T-helper 17 cell (primary cell): ENCODE data around the gene SETD7. TPM values are rescaled to one million over a fixed set of nuclear protein-coding genes. Genes with fewer than 3 reads are reported as not detected.

Experiments used
- ATAC-seq: fragments of 150-1000 bp; cut with Tn5 transposase; 2 replicates; pipeline ENCODE4 v1.10.0; 2021; ENCODE audit warnings: mild to moderate bottlenecking, moderate library complexity
- DNase-seq, 3 donors: peaks; one replicate each; pipeline versions ENCODE4 v3.0.0 to v3.0.0-alpha.2; 2020 to 2021
- H3K9me3 ChIP-seq: one replicate; pipeline ENCODE4 v1.7.0; 2013; ENCODE audit warnings: low read length, mild to moderate bottlenecking; ENCODE audit not compliant: control insufficient read depth, poor library complexity, severe bottlenecking
- H3K27ac Mint-ChIP-seq: one replicate; pipeline ENCODE4 v1.8.0; 2022; ENCODE audit warnings: mild to moderate bottlenecking, moderate library complexity, mixed read lengths
- H3K27me3 Mint-ChIP-seq: one replicate; pipeline ENCODE4 v1.8.0; 2022; ENCODE audit warnings: mixed read lengths
- H3K36me3 Mint-ChIP-seq: one replicate; pipeline ENCODE4 v1.8.0; 2022; ENCODE audit warnings: low read depth, mixed read lengths
- H3K4me1 Mint-ChIP-seq: one replicate; pipeline ENCODE4 v1.8.0; 2022; ENCODE audit warnings: mild to moderate bottlenecking, mixed read lengths
- H3K4me3 Mint-ChIP-seq: one replicate; pipeline ENCODE4 v1.8.0; 2022; ENCODE audit warnings: mild to moderate bottlenecking, moderate library complexity, mixed read lengths
- total RNA-seq, 4 donors: library from RNA in 2 of 4; stranded (reverse) in 2 of 4; gene quantifications; one replicate each; pipeline ENCODE4 v1.2.3 and lab custom pipeline; 2022 to 2026

SETD7 gene
- total RNA-seq, 2 donors from 2014 or later: 29.7 to 37.9 TPM

- ATAC-seq (no peak), DNase-seq (no peak)
- no peaks in the 10 kb centered on the region for H3K9me3 ChIP-seq
- no peak overlapping the region for H3K4me3 Mint-ChIP-seq
- H3K36me3 Mint-ChIP-seq: no peaks in the 10 kb centered on the region
- H3K27ac Mint-ChIP-seq: peak overlapping the region; percentile 3
- peaks cover 21% of the 10 kb centered on the region for H3K4me1 Mint-ChIP-seq
- H3K27me3 Mint-ChIP-seq: peaks cover 2% of the 10 kb centered on the region
Measured at GRCh38 chr4:139563515-139563914, 7.5 kb upstream of the SETD7 start.

GRCh38 chr4:139562839-139563238 is 6.8 kb upstream of the SETD7 start:
- Mint-ChIP-seq H3K4me1 (peaks cover 24% of the 10 kb centered on the region), H3K27me3 (no peaks in the 10 kb centered on the region), H3K27ac (no peak overlapping the region), H3K36me3 (no peaks in the 10 kb centered on the region), H3K4me3 (no peak overlapping the region)
- ATAC-seq (no peak), DNase-seq (no peak)
- H3K9me3 ChIP-seq: no peaks in the 10 kb centered on the region

DNA sequence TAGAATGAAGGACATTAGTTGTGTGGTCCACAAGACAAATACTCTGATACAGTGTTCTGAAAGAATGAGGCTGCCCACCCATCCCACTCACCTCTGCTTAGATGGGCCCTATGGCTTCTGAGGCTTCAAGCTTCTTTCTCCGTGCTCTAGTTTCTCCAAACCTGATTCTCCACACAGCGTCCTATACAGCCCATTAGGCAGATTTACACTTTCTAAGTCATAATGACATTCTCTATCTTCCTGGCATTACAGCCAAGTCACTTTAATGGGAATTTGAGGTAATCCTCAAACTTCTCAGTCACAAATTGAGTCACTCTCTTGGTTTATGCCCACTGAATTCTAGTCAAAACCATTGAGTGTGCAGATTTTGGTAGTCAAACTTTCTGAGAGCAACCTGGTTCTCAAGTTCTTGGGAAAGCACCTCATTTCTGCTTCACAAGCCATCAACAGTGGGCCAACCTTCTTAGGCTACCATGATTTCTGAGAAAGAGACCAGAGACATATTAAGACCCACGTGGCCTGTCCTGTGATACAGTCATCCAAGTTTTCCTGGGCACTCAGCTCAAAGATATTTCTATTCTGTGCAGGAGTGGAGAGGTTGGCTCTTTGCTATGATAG is 6.2 kb upstream of the SETD7 start:
- H3K27me3 Mint-ChIP-seq: no peaks in the 10 kb centered on the region
- no peaks in the 10 kb centered on the region for H3K9me3 ChIP-seq
- H3K36me3 Mint-ChIP-seq: no peaks in the 10 kb centered on the region
- ATAC-seq: no peak
- peaks cover 29% of the 10 kb centered on the region for H3K4me1 Mint-ChIP-seq
- no peak overlapping the region for H3K4me3 Mint-ChIP-seq
- peak overlapping the region; percentile 99 for H3K27ac Mint-ChIP-seq
- no peak for DNase-seq

DNA sequence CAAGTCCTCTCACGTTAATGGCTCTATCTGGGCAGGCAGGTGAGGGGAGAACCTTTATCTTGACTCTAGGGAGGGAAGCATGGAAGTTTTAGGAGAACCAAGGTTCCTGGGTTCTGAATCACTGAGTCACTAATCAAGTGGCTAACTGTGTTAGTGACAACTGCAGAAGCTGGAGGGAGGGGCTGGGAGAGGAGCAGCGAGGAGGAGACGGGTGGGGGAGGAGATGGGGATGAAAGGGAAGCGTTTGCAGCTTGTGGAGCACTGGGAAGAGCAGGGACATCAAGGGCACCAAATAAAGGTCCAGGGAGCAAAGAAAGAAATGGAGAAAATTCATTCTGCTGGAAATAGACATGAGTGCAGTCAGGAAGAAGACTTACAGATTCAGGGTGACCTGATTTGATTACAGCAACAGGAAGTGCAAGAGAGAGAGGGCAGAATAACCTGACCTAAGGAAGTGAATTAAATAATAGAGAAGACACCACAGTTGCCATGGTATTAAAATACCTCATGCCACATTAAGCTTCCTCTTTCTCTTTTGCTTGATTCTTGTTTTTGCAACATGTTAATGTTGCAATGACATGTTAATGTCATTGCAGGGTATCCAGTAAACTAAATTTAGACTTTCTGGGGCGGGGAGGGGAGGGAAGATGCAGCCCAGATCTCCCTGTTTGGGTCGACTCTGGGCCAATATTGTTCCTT is 4.5 kb upstream of the SETD7 start:
- peaks cover 2% of the 10 kb centered on the region for H3K36me3 Mint-ChIP-seq
- H3K27me3 Mint-ChIP-seq: no peaks in the 10 kb centered on the region
- no peaks in the 10 kb centered on the region for H3K9me3 ChIP-seq
- H3K4me1 Mint-ChIP-seq: peaks cover 39% of the 10 kb centered on the region
- H3K4me3 Mint-ChIP-seq: peak overlapping the region; percentile 82
- H3K27ac Mint-ChIP-seq: peak overlapping the region; percentile 99
- ATAC-seq (peak; percentile 70), DNase-seq (no peak)

DNA sequence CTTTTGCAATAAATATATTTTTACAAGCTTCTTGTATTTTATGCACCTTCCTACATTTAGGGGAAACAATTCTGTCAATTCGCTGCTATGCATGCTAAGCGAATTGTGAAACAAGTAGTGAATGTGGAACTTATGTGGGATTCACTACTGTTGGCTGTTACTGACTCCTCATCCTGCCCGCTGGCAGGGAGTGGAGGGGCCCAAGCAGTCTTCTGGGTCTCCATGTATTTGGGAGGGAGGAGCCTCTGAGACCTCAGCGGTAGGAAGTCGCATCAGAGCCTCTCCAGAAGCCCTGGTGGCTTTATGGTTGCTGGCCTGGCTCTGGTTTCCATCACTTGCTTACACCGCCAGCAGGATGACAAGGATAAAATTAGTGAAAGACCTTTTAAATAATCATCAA is 3.7 kb upstream of the SETD7 start:
- Mint-ChIP-seq H3K27me3 (no peaks in the 10 kb centered on the region), H3K4me1 (peaks cover 45% of the 10 kb centered on the region), H3K36me3 (peaks cover 5% of the 10 kb centered on the region), H3K27ac (peak overlapping the region; percentile 99), H3K4me3 (peak overlapping the region; percentile 58)
- DNase-seq (no peak), ATAC-seq (no peak)
- H3K9me3 ChIP-seq: no peaks in the 10 kb centered on the region

- no peaks in the 10 kb centered on the region for H3K9me3 ChIP-seq
- Mint-ChIP-seq H3K36me3 (peaks cover 5% of the 10 kb centered on the region), H3K27ac (peak overlapping the region; percentile 99), H3K4me1 (peaks cover 46% of the 10 kb centered on the region), H3K27me3 (no peaks in the 10 kb centered on the region), H3K4me3 (peak overlapping the region; percentile 53)
- no peak for DNase-seq
- ATAC-seq: no peak
Measured at GRCh38 chr4:139559089-139559479, 3.1 kb upstream of the SETD7 start.

DNA sequence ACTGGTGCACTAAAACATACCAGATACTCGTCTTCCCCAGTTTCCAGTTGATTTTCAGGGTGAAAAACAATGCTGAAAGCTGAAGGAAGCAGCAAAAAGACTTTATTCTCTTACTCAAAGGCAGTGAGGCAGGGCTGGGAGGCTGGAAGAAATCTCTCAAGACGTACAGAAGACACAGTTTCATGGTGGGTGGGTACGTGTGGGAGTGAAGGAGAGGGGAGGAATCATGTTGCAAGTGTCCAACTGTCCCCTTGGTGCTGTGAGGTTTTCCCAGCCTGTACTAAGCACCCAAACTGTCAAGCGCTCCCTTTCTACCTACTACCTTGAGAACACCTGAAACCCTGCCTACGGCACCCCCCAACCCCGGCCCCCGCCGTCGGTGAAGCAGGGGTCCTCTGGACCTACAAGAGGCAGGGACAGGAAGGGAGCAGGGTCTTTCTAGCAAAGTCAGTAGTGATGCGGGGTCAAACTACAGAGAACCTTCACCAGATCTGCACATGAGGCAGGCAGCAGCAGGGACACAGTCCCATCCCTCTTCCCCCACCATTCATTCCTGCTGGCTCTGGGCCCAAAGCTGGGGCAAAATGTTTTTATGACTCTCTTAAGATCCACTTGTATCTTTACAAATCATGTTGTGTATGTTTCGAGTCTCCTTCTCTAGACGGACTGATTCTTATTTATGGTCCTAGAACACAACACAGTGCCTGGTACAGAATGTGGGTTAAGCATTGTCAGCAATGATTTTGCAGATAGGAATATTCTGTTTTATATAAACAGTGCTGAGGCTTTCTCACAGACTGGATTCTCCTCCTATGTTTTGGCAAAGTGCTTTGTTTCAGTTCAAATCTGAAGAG is 2.4 kb upstream of the SETD7 start:
- Mint-ChIP-seq H3K4me1 (peaks cover 46% of the 10 kb centered on the region), H3K27ac (peak overlapping the region; percentile 99)
- DNase-seq: no peak

GRCh38 chr4:139557556-139558110 is 1.6 kb upstream of the SETD7 start:
- no peak for ATAC-seq
- Mint-ChIP-seq H3K27ac (peak overlapping the region; percentile 99), H3K4me1 (peaks cover 53% of the 10 kb centered on the region), H3K27me3 (no peaks in the 10 kb centered on the region), H3K36me3 (peaks cover 5% of the 10 kb centered on the region), H3K4me3 (peak overlapping the region; percentile 99)
- no peak for DNase-seq
- H3K9me3 ChIP-seq: no peaks in the 10 kb centered on the region

More for the DNA sequence above, 2.4 kb upstream of the SETD7 start:
- ATAC-seq: no peak
- H3K9me3 ChIP-seq: no peaks in the 10 kb centered on the region
- Mint-ChIP-seq H3K27me3 (no peaks in the 10 kb centered on the region), H3K36me3 (peaks cover 5% of the 10 kb centered on the region), H3K4me3 (peak overlapping the region; percentile 53)

GRCh38 chr4:139556724-139557555 is 921 bp upstream of the SETD7 start:
- peak; percentile 46 to 55 (median 49) for DNase-seq
- Mint-ChIP-seq H3K36me3 (peaks cover 5% of the 10 kb centered on the region), H3K27me3 (no peaks in the 10 kb centered on the region), H3K4me1 (peaks cover 58% of the 10 kb centered on the region), H3K27ac (peak overlapping the region; percentile 99), H3K4me3 (peak overlapping the region; percentile 99)
- peak; percentile 42 for ATAC-seq
- H3K9me3 ChIP-seq: no peaks in the 10 kb centered on the region

DNA sequence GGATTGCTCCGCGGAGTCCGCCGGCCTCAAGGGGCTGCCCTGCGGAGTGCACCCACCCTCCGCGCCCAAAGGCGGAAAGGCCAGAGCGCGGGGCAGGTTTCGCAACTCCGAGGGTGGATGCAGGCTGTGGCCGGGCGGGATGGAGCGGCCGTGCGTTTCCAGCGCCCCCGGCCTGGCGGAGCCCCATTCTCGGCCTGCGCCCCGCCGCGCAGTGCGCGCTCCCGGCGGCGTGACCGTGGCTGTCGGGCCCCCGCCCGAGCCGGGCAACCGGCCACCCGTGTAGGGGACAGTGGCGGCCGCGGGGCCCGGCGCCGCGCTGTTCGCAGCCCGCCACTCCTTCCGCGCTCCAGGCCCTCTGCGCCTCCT is 331 bp downstream of the SETD7 start:
- ATAC-seq: peak; percentile 1
- no peaks in the 10 kb centered on the region for H3K9me3 ChIP-seq
- H3K27ac Mint-ChIP-seq: peak overlapping the region; percentile 99
- peak in 1 of 3 donors; percentile 24 for DNase-seq
- H3K27me3 Mint-ChIP-seq: no peaks in the 10 kb centered on the region
- peaks cover 51% of the 10 kb centered on the region for H3K4me1 Mint-ChIP-seq
- peak overlapping the region; percentile 99 for H3K4me3 Mint-ChIP-seq
- peaks cover 5% of the 10 kb centered on the region for H3K36me3 Mint-ChIP-seq

GRCh38 chr4:139554893-139555704 is 920 bp downstream of the SETD7 start:
- ATAC-seq (peak; percentile 78), DNase-seq (peak; percentile 66 to 78 (median 77))
- Mint-ChIP-seq H3K4me1 (peaks cover 46% of the 10 kb centered on the region), H3K27ac (peak overlapping the region; percentile 99), H3K27me3 (no peaks in the 10 kb centered on the region), H3K4me3 (peak overlapping the region; percentile 99), H3K36me3 (peaks cover 5% of the 10 kb centered on the region)
- H3K9me3 ChIP-seq: no peaks in the 10 kb centered on the region

DNA sequence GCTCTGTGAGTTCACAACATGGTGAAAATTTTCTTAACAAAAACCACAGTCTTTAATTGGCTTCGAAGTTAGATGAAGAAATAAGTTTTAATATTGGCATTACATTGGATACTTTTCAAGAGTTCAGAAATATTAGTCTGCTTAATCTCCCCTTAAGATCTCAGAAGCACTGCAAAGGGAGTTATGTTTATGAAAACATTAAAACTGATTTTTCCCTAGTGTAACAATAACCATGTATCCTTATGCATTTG is 1.5 kb downstream of the SETD7 start:
- no peak for ATAC-seq
- H3K9me3 ChIP-seq: no peaks in the 10 kb centered on the region
- no peaks in the 10 kb centered on the region for H3K27me3 Mint-ChIP-seq
- peak overlapping the region; percentile 99 for H3K4me3 Mint-ChIP-seq
- H3K36me3 Mint-ChIP-seq: peaks cover 5% of the 10 kb centered on the region
- DNase-seq: no peak
- peak overlapping the region; percentile 99 for H3K27ac Mint-ChIP-seq
- peaks cover 45% of the 10 kb centered on the region for H3K4me1 Mint-ChIP-seq
